ENCODE data around the gene WSCD2.
"Not testable (repeated sequence)": the region's sequence is repeated elsewhere in the genome, so short reads cannot be mapped to it uniquely, and the experiment has no call there.

The WSCD2 gene

DNA sequence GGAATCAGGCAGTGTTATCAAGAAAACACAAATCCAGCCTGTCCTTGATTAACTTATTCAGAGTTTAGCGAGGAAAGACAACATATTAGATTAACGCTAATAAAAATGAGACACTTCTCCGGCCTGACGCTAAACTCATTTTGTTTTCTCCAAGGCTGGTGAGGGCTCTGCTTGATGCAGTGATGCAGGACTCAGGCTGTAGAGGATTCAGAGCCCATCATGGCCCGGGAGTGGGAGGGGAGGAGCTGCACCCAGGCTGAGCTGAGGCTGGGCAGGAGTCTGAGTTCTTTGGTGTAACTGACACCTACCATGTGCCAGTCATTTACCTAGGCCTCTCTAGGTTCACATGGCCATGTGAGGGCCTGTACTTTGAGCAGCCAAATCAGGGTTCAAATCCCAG lies 70.0 kb downstream of the WSCD2 start:
- DNase-seq = no peak

DNA sequence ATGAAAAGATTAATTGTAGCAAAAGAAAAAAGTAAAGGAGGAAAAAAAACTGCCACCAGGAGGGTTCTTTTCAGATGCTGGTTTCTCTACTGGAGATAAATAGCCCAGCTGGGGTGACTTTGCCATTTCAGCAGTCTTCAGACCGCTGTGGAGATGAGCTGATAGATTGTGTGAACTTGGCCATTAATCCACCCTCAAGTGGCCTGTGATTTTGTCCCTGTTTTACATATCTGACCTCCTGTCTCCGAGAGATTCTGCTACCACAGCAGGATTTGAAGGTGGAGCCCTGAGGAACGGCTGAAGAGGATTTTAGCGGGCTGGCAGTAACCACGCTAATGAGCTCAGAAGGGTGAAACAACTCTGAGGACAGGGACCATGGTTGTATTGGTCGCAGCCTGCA lies 72.7 kb downstream of the WSCD2 start:
- DNase-seq = no peak

DNA sequence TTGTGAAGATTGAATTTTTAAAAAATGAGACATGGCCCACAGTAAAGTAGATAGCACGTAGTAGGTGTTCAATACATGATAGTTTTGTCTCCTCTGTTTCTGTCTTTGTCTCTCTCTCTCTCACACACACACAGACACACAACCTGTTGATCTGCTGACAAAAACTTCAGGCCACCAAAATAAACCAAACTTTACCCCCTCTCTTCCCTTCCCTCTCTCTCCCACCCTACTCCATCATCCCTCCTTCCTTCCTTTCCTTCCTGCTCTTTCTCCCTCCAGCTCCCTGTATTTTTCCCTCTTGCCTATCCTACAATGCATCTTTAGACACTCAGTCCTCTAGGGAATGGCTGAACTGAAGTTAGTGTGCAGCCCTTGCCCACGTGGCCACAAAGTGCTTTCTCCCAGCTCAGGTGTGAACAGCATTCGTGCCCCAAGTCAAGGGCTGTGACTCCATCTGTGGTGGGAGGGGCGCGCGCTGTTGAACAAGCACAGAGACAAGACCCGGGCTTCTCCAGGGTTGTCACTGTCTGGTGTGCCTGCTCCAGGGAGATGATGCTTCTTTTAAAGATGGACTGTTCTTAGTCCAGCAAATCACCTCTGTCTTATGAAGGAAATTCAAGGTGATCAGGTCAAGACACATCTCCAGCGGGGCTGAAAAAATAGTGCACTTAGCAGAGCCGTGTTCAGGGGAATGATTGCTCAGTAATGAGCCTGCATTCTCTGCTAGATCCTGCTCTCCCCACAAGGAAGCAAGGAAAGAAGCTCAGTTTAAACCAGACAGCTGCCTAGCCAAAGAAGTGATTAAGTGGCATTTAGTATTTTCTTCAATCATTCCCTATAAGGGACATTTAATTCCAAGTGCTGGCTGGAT lies 75.3 kb downstream of the WSCD2 start:
- no peak for DNase-seq

DNA sequence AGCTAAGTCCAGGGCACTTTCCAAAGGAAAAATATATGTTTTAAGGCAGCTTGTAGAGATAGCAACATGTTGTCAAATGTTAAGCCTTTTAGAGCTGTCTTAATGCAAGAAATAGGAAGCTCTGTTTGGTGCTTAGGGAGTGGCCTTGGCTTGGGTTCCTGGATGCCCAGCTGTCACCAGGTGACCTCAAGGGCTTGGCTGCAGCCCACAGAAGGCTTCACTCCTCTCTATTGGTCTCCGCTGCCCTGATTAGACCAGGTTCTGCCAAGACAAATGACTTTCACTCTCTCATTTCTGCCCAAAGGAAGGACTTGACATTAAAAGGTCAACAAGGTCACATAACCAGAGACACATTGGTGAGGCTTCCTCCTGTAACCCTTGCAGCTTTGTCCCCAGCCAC lies 76.8 kb downstream of the WSCD2 start:
- no peak for DNase-seq

DNA sequence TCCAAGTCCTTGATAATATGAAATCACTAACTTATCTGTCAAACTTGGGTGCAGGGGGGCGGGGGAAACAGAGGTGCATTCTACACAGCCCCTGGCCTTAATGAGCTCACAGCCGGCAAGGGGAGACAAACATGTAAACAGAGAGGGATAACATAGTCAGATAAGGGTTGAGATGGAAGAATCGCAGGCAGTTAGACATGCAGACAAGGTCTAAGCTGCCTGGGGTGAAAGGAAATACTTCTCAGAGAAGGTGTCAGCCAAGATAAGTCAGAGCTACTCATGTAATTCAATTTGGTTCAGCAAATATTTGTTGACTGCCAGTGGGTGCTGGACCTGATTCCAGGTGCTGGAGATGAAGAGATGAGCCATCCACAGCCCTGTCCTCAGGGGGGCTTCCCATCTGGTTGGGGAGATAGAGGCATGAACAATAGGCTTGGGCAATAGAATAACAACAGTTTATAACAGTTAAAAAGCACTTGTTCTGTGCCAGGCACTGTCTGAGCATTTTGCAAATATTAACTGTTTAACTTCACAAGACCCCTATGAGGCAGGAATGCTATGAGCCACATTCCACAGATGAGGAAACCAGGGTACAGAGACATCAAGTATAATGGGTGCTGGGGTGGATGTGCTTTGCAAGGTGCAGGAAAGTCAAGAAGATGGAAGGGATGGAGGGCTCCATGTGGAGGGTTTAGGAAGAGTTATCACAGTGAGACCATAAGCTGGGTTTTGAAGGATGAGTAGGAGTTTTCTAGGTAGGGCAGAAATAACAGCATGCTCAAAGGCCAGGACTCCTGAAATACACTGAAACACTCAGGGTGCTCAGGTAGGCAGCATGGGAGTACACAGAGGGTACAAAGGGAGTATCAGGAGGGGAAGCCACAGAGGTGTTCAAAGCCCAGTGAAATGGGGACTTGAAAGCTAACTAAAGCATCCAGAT lies 79.0 kb downstream of the WSCD2 start:
- DNase-seq = no peak

DNA sequence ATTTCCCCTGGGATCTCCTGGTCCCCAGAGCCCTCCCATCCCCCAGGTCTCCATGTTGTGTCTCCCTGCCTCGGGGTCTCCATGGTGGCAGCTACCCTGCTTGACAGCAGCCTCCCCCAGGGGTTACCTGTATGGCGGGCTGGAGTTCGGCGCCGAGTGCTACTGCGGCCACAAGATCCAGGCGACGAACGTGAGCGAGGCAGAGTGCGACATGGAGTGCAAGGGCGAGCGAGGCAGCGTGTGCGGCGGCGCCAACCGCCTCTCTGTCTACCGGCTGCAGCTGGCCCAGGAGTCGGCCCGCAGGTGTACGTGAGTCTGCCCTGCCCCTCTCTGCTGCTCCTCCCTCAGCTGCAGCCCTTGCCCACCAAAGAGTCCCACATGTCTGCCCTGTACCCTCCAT lies 80.9 kb downstream of the WSCD2 start:
- DNase-seq = no peak

DNA sequence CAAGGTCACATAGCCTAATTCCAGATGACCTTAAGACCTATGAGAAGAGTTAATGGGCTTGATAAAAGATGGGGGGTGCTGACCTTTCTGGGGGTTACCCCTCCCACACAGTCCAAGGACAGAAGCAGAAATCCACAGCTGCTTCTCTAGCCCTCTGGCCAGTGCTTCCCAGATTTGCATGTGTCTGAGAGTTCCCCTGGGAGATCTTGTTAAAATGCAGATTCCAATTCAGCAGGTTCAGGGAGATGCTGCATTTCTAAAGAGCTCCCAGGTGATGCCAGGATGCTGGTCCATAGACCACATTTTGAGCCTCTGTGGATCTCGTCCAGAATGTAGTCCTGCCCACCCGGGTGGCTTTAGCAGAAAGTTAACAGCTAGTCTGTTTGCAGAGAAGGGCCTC lies 82.1 kb downstream of the WSCD2 start:
- DNase-seq = no peak

DNA sequence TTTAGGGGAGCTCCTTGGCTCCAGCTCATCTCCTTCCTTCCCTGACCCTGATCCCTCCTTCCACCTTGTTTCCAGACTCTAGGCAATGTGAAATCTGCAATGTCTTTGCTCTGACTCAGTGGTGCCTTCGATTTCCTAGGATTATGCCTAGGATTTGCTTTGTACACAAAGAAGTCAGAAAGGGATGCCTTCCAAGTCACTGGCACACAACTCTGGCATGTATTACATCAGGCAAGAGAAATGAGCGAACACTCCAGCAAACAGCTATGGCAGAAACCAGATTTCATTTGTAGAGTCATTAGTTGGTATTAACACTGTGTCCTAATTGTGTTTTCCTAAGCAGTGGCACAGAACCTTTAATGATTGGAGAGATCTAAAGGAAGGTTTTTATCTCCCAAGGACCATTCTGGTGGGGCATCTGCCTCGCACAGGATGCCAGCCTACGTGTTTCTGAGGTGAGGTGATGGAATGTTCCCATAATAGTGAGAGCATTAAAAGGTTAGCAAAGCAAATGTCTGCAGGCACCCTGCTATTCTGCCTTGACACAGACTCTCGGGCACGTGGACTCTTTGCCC lies 84.9 kb downstream of the WSCD2 start:
- no peak for DNase-seq

DNA sequence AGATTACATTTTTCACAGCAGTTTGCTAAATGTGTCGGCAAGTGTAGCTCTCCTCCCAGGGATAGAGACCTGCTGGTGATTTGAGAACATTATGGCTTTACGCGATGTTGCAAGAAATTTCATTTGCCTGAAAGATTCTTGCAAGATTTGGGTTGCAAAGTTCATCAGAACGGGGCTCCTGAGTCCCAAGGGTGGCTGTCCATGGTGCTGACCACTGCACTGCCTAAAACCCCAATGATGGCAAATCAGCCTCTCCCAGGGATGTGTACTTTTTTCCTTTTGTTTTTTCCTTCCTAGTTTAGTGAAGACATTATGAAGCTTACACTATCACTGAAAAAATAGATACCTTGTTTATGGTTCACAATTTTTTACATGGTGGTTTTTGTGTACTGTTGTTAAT lies 85.4 kb downstream of the WSCD2 start:
- DNase-seq = no peak

DNA sequence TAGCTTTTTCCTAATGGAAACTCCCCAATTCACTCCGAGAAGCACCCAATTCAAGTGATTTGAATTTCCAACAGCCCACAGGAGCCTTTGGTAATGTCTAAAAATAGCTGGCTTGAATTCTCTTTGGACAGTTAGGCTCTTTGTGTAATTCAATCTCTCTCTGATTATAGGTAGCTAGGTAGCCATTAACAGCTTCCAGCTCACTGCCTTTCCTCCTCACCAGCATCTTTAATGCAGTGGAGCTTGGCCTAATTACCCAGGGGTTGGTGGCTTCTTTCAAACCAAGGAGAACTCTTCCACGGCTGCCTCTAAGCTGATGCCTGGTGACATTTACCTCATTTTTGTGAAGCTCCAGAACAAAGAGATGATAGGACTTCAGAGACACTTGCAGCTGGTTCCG lies 86.4 kb downstream of the WSCD2 start:
- DNase-seq = no peak

DNA sequence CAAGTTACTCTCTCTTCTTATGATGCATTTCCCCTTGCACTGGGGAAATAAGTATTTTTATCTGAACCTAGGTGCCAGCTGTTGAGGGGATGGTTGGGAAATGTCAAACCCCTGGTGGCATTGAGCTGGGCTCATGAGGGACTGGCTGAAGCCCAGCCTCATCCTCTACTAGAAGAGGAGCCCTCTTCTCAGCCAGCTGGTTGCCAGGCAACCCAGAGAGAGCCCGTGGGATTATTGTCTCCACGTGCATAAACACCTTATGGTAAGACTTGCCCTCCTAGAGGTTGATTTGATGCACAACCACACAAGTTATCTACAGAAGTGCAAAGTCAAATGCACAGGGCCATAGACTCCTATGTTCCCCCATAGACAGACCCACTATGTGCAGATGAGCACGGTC lies 89.8 kb downstream of the WSCD2 start:
- no peak for DNase-seq

DNA sequence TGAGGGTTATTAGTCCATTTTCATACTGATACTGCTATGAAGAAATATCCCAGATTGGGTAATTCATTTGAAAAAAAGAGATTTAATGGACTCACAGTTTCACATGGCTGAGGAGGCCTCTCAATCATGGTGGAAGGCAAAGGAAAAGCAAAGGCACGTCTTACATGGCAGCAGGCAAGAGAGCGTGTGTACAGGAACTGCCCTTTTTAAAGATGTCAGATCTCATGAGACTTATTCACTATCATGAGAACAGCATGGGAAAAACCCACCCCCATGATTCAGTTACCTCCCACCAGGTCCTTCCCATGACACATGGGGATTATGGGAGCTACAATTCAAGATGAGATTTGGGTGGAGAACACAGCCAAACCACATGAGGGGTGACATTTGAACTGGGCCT lies 96.0 kb downstream of the WSCD2 start:
- DNase-seq = not testable (repeated sequence)

DNA sequence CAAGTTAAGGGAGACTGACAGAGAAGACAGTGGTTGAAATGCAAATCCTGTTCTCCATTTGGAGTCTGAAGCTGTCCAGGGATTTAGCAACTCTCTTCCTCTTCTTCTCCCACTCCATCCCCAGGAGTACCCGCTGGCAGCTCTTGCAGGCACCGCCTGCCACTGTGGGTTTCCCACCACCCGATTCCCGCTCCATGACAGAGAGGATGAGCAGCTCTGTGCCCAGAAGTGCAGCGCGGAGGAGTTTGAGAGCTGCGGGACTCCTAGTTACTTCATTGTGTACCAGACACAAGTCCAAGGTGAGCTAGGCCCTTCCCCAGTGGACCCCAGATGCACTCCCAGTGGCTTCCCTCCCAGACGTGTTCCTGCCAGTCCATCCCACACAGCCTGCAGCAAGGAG lies 97.8 kb downstream of the WSCD2 start:
- no peak for DNase-seq

DNA sequence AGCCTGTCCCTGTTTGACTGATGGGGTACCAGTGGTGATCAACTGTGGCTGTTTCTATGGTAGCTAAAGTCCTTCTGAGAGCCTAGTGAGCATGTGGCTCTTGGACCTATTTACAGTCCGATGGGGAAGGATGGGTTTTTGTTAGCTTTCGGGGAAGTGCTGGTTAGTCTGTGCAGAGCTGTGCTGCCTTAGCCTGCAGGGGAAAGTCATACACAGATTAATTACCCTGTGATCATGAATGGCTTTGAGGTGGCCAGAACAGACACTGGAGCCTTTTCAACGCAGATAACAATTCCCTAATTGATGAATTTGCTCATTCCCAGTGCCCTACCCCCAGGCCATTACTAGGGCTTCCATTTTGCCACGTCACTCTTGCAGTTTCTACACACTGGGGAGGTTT lies 99.7 kb downstream of the WSCD2 start:
- DNase-seq = no peak

DNA sequence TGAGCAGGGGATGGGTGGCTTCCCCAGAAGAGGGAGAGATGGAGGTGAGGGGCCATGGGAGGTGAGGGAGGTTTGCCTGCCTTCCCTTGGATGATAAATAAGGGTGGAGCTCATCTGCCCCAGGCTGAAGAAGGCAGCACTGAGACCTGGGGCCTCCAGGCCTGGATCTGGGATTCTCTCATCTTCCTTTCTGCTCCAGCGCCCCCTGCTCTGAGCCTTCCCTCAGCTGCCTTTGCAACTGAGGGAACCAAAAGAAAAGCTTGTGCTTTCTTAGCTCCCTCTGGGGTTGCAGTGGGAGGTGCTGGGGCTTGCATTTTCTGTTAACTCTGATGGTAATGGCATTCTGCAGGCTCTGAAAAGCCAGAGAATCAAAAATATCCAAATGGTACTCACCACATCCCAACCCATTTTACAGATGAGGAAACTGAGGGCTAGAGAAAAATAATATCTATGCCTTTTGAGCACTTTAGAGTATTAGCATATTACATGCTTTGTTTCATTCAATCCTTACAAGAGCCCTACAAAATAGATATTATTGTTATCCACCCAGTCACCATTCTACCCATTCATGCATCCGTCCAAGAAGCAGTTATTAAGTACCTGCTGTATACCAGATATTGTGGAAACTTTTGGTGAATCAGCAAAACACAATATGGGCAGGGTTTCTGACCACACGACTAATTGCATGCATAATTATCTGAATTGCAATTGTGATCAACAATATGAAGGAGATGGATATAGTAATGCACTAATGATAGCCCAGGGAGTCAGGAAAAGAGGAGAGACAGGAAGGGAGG lies 102.2 kb downstream of the WSCD2 start:
- DNase-seq = no peak

DNA sequence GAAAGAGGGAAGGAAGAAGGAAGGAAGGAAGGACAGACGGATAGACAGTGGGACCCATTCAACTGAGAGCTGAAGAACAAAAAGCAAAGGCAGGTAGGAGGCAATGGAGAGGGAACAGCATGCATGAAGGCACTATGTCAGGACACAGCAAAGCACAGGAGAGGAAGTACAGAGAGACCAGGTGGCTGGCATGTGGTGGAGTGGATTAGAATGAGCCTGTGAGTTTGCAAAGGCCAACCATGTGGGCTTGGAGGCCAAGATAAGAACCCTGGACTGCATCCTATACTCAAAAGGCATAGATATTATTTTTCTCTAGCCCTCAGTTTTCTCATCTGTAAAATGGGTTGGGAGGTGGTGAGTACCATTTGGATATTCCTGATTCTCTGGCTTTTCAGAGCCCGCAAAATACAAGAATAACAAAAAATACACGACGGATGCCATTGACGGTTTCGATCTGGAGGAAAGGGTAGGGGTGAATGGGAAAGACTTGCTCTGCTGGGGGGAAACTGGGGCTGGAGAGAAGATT lies 102.9 kb downstream of the WSCD2 start:
- DNase-seq = no peak

DNA sequence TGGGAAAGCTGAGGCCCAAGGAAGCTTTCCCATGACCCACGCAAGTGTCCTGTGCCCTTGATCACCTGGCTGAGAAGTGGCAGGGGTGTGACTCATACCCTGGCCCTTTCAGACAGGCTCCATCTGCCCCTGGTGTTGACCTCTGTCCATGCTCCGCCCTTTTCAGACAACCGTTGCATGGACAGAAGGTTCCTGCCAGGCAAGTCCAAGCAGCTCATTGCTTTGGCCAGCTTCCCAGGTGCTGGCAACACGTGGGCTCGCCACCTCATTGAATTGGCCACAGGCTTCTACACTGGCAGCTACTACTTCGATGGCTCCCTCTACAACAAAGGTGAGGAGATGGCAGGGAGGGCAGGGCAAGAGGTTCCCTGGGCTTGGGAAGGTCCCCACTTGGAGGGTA lies 103.5 kb downstream of the WSCD2 start:
- no peak for DNase-seq

DNA sequence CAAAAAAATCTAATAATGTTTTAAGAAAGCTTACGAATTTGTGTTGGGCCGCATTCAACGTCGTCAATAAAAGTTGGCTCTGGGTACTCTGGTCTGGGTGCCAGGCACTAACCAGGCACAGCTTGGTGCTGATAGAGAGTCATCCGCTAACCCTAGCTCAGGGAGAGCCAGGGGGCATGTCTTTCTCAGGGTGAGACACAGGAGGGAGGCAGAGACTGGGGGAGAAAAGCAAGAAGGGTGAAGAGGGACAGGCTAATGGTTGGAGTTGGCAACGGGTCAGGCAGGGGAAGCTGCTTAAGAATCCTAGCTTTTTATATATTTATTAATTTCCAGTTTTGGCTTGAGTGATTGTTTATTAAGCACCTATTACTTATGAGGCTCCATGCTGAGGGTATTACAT lies 105.1 kb downstream of the WSCD2 start:
- DNase-seq = no peak

DNA sequence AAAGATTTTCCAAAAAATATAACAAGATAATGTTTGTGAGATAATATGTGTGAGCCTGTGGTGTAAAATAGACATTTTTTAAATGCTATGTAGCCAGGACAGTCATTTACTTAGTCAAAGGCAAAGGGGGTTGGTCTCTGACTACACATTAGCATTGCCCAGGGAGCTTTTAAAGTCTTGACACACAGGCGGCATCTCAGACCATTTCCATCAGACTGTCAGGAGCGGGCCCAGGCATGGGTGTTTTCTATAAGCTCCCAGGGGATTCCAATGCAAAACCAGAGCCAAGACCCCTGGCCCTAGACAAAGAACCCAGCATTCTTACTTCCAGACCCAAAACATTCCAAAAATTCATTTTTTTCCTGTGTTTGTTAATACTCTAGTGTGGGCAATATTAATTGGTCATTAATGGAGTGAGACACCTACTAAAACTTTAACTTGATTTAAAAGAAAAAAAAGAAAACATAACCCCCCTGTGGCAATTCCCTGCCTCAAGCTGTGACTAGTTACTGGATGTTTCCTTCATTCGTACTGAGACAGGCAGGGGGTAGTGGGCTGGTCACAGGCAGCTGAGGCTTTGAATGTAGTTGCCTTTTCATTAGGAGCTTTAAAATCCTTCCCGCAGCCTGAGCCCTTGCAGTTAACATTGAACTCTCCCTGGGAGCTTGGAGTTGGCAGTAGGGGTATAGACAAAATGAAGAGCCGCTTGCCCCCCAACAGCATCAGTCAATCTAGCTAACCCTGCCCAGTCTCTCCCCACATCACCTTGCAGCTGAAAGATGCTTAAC lies 106.3 kb downstream of the WSCD2 start:
- no peak for DNase-seq

DNA sequence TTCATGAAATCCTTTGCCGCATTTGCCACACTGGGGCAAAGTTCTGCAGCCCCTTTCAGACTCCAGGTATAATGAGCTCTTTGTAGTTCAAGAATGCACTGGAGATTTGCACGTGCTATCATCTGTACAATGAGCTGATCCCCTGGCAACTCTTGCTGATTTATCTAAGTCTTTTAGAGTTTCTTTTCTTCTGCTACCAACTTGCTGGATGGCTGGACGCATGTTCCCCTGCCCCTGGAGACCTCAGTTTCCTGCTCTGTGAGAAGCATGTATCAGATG lies 106.8 kb downstream of the WSCD2 start:
- DNase-seq = no peak

DNA sequence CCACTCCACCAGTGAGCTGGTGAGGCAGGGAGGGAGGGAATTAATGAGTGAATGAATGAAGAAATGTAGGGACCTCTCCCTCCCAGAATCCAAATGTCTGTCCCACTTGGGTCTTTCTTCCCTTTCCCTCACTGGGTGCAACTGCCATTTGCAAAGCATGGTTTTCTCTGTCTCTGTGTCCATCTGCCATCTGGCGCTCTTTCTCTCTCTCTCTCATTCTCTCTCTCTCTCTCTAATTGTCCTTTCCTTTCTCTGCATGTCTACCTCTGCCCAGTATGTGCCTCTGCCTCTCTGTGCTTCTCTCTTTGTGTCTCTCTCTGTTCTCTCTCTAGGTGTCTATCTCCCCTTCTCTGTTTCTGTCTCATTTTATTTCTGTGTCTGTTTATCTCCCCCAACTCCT lies 107.3 kb downstream of the WSCD2 start:
- DNase-seq = no peak

DNA sequence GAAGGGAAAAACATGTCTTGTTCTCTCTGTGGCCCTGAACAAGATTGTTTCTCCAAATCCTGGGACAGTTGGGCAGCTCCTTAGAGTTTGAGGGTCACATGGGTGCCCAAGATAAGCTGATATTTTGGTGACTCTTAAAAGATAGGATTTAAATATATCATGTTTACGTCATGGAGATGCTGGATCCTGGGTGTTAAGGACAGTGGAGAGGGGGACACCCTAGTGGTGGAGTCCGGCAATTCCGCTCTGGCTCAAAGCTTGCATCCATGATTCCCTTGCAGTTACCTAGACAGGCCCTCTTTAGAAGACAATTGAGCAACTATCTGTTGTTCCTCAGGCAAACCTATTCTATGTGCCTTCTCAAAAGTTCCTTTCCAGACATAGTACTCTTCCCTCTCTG lies 108.2 kb downstream of the WSCD2 start:
- DNase-seq = no peak
